ENCODE results near the gene C12orf50. TPM values are rescaled to one million over a fixed set of nuclear protein-coding genes. Genes with fewer than 3 reads are reported as not detected.

Gene C12orf50
- total and polyA plus RNA-seq, 10 of the 15 experiments (the other 5 are each of a cell fraction or from before 2014, with no cell fraction given), result 0.03 to 0.06 TPM; not detected in 8

GRCh38 chr12:88057994-88058718 lies 29.0 kb upstream of the C12orf50 start (continued):
- TF ChIP-seq IRF5 (IDR thresholded peaks at IDR 0.05; ENCODE audit: borderline replicate concordance) (no peak), TCF12 (IDR thresholded peaks at IDR 0.05; ENCODE audit: low read depth, low read length) (no peak), CBX3 (IDR thresholded peaks at IDR 0.05; ENCODE audit: borderline replicate concordance, low read depth) (no peak), KLF5 (IDR thresholded peaks at IDR 0.05; ENCODE audit: partially characterized antibody) (no peak), FOXM1 (IDR thresholded peaks at IDR 0.05; ENCODE audit: low read depth, low read length) (no peak), CHD4 (IDR thresholded peaks at IDR 0.05) (no peak), STAT3 (IDR thresholded peaks at IDR 0.05; ENCODE audit: low read depth, low read length) (no peak)

- ChIA-PET POLR2A (no interaction called here), SMC1A (ENCODE audit: uncharacterized antibody, unreplicated experiment) (interaction anchor here (0.6 kb wide), 1 partner anchor 18 kb away, joined by 3 read pairs; no protein-coding TSS in a partner anchor), CTCF (interaction anchor here (1.4 to 2.2 kb wide), 2 partner anchors 10 to 18 kb away, joined by 6 read pairs; no protein-coding TSS in a partner anchor), RAD21 (ENCODE audit: unreplicated experiment) (no interaction called here)
- no peak for TF ChIP-seq BCL11A (IDR thresholded peaks at IDR 0.05; ENCODE audit: low read depth, low read length)
- TF ChIP-seq SMAD5 (IDR thresholded peaks at IDR 0.05; ENCODE audit: low read depth), result no peak
- no peak for TF ChIP-seq SRF (IDR thresholded peaks at IDR 0.05; ENCODE audit: low read depth in 2 of 2, low read length in 2 of 2)
- TF ChIP-seq SPI1 (IDR thresholded peaks at IDR 0.05; ENCODE audit: borderline replicate concordance, insufficient read depth, low read depth, low read length), result no peak
- TF ChIP-seq SMARCA5 (IDR thresholded peaks at IDR 0.05), result no peak
- TF ChIP-seq PRDM15 (CRISPR knock-in tag; IDR thresholded peaks at IDR 0.05), result no peak
- TF ChIP-seq SKIL (IDR thresholded peaks at IDR 0.05; ENCODE audit: low read depth, poor library complexity, severe bottlenecking), result no peak
- TF ChIP-seq NBN (IDR thresholded peaks at IDR 0.05), result no peak
- no peak for TF ChIP-seq EP300 (IDR thresholded peaks at IDR 0.05; ENCODE audit: borderline replicate concordance in 1 of 2, control insufficient read depth in 1 of 2, low read depth in 2 of 2, low read length in 2 of 2)
- no peak for ATAC-seq
- intact Hi-C loops (cut with micrococcal nuclease; ENCODE audit: unreplicated experiment) (no loop called here), in situ Hi-C loops (cut with MboI) (no loop called here)
- DNase-seq (ENCODE audit: low read depth, low spot score), result no peak
- WGBS (ENCODE audit: insufficient coverage, insufficient replicate concordance, low lambda C conversion rate, missing lambda C conversion rate), result 75% methylated on average over 2 of the region's 2 CpGs
- Histone ChIP-seq H2AFZ (ENCODE audit: control insufficient read depth, low read depth, low read length) (no peak overlapping the region), H3K4me1 (ENCODE audit: control insufficient read depth, insufficient read depth, low read length) (no peaks in the 10 kb centered on the region), H3K27ac (ENCODE audit: control insufficient read depth, insufficient read depth) (no peak overlapping the region), H3K9me3 (replicated peaks; ENCODE audit: control insufficient read depth, insufficient read depth, low read length) (no peaks in the 10 kb centered on the region), H3K27me3 (replicated peaks in 1 of 2; ENCODE audit: control insufficient read depth in 2 of 2, insufficient read depth in 2 of 2, low read length in 1 of 2) (no peaks in the 10 kb centered on the region), H3K4me3 (no peak overlapping the region), H3K9ac (ENCODE audit: control insufficient read depth, insufficient read depth, low read length) (no peak overlapping the region), H3K36me3 (ENCODE audit: control insufficient read depth in 2 of 2, insufficient read depth in 2 of 2, low read length in 1 of 2) (peaks cover 0 to 2% of the 10 kb centered on the region in 2 experiments; a peak in 1 of 4 replicates), H3K79me2 (ENCODE audit: control insufficient read depth, insufficient read depth, low read length) (no peaks in the 10 kb centered on the region), H3K4me2 (ENCODE audit: control insufficient read depth, insufficient read depth) (no peak overlapping the region), H4K20me1 (ENCODE audit: control insufficient read depth, insufficient read depth) (no peaks in the 10 kb centered on the region)
- BruUV-seq (replicated peaks), result no TSS peak
- no peak for FAIRE-seq
These were observed 27.4 kb upstream of the C12orf50 start for GRCh38 chr12:88056571-88056970.
